Activated CD8-positive, alpha-beta memory T cell treated with anti-CD3 and anti-CD28 coated beads for 36 hours (primary cell): ENCODE data around the gene USF2. TPM values are rescaled to one million over a fixed set of nuclear protein-coding genes. Genes with fewer than 3 reads are reported as not detected.
"Not testable (repeated sequence)": the region's sequence is repeated elsewhere in the genome, so short reads cannot be mapped to it uniquely, and the experiment has no call there.

Experiments used
- CTCF ChIA-PET: fragments of 350-600 bp; sonication (Branson Sonifier 250); formaldehyde crosslinking; loops from one replicate; lab custom pipeline; 2021; ENCODE audit warnings: antibody characterized with exemption; lab: Charles Lee
- POLR2A ChIA-PET: fragments of 350-600 bp; sonication (Branson Sonifier 250); formaldehyde crosslinking; loops from one replicate; lab custom pipeline; 2021; ENCODE audit warnings: antibody characterized with exemption; lab: Charles Lee
- total RNA-seq, 2 experiments: library from RNA; stranded (reverse); gene quantifications; one replicate each; pipeline ENCODE4 v1.2.3, GENCODE V29; 2021

Gene USF2
- total RNA-seq, 2 experiments from 2014 or later: 106 to 112 TPM

DNA sequence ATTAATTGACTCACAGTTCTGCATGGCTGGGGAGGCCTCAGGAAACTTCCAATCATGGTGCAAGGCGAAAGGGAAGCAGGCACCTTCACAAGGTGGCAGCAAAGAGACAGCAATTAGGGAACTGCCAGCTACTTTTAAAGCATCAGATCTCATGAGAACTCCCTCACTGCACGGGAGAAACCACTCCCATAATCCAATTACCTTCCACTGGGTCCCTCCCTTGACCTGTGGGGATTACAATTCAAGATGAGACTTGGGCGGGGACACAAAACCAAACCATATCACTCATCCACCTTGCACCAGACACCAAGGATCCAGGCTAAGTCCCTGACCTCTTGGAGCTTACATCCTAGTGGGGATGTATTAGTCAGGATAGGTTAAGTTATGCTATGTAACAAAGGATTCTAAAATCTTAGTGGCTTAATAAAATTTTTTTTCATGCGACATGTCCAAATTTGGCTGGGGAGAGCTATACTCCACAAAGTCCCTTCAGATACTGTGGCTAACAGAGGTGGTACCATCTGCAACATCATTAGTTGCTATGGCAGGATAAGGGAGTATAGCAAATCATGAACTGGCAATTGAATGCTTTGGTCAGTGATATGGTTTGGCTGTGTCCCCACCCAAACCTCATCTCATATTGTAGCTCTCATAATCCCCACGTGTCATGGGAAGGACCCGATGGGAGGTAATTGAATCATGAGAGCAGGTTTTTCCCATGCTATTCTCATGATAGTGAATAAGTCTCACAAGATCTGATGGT is 31.9 kb upstream of the USF2 start:
- ChIA-PET CTCF (interaction anchor here (1.4 kb wide), 1 partner anchor 22 kb away, joined by 3 read pairs; no protein-coding TSS in a partner anchor), POLR2A (interaction anchor here (0.5 kb wide), 1 partner anchor 25 kb away, joined by 4 read pairs; no protein-coding TSS in a partner anchor)

DNA sequence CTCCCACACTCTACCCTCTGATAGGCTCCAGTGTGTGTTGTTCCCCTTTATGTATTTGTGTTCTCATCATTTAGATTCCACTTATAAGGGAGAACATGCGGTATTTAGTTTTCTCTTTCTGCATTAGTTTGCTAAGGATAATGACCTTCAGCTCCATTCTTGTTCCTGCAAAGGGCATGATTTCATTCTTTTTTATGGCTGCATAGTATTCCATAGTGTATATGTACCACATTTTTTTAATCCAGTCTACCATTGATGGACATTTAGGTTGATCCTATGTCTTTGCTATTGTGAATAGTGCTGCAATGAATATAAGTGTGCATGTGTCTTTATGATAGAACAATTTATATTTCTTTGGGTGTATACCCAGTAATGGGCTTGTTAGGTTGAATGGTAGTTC is 29.2 kb upstream of the USF2 start:
- POLR2A ChIA-PET: interaction anchor here (0.5 to 0.9 kb wide), 2 partner anchors 26 to 96 kb away, joined by 3 read pairs; partner anchors contain the start of gene FXYD7
- CTCF ChIA-PET: not testable (repeated sequence)

DNA sequence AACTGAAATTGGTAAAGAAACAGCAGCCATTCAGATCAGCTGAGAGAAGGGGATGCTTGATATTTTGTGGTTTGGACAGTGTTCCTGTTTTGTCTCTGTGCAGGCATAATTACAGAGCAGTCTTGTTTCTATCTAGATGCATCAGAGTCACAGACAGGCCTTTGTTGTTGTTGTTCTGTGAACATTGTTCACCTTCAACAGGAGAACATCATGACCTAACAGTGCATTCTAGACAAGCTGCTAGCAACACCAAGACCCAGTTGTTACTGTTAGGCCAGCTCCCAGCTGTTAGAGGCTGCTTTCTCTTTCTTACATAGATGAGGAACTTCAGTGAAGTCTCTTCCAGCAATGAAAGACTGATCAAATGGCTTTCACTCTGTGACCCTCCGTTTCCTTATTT is 28.4 kb upstream of the USF2 start:
- ChIA-PET CTCF (no interaction called here), POLR2A (interaction anchor here (0.9 kb wide), 1 partner anchor 26 kb away, joined by 3 read pairs; no protein-coding TSS in a partner anchor)

DNA sequence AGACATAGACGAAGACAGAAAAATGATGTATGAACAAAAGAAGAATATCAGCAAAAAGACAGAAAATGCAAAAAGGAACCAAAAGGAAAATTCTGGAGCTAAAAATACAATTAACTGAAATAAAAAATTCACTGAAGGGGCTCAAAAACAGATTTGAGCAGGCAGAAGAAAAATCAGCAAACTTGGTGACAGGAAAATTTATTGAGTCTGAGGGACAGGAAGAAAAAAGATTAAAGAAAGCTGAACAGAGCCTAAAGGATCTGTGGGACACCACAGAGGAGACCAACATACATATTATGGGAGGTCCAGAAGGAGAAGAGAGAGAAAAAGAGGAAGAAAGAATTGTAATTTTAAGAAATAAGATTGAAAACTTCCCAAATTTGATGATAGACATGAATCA is 27.3 kb upstream of the USF2 start:
- ChIA-PET POLR2A (no interaction called here), CTCF (no interaction called here)

DNA sequence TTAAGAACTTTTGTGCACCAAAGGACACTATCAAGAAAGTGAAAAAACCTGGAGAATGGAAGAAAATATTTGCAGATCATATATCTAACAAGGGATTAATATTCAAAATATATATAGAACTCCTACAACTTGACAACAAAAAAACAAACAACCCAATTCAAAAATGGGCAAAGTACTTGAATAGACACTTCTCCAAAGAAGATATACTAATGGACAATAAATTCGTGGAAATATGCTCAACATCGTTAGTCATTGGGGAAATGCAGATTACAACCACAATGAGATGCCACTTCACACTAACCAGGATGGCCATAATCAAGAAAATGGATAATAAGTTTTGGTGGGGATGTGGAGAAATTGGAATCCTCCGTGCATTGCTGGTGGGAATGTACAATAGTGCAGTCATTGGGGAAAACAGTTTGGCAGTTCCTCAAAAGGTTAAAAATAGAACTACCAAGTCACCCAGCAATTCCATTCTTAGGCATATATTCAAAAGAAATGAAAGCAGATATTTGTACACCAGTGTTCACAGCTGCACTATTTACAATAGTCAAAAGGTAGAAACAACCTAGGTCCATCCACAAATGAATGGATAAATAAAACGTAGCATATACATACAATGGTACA is 22.2 kb upstream of the USF2 start:
- POLR2A ChIA-PET: no interaction called here
- CTCF ChIA-PET: no interaction called here

DNA sequence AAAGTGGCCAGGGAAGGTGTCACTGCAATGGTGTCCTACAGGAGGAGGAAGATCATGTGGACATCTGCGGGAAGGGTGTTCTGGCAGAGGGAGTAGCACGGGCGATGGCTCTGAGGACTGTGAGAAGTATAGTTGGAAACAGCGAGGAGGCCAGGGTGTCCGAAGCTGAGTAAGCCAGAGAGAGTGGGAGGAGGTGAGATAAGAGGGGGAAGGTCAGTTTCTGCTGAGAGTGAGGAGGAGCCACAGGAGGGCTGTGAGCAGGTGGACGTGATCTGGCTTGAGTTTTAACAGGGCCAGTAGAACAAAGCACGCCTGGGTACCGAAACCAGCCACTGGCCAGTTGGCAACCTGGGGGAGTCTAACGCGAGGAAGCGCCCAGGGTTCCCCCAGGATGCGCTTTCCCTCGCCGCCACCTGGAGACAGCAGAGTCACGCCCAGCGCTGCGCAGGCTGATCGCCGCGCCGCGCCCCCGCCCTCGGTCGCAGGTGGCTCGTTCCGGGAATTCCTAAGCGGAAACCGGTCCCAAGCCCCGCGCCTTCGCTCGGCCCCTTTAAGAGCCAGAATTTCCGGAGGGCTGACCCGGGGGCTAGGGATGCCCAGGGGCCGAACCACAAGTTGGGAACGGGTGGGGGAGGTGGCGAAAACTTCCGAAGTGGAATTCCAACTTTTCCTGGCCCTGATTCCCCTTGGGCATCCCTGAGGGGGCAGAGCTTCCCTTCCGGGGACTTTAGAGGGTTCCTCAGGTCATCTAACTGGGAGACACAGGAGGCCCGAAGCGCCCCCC is 21.0 kb upstream of the USF2 start:
- POLR2A ChIA-PET: interaction anchor here (0.6 kb wide), 1 partner anchor 20 kb away, joined by 3 read pairs; no protein-coding TSS in a partner anchor
- CTCF ChIA-PET: interaction anchor here (0.7 kb wide), 1 partner anchor 55 kb away, joined by 3 read pairs; no protein-coding TSS in a partner anchor

DNA sequence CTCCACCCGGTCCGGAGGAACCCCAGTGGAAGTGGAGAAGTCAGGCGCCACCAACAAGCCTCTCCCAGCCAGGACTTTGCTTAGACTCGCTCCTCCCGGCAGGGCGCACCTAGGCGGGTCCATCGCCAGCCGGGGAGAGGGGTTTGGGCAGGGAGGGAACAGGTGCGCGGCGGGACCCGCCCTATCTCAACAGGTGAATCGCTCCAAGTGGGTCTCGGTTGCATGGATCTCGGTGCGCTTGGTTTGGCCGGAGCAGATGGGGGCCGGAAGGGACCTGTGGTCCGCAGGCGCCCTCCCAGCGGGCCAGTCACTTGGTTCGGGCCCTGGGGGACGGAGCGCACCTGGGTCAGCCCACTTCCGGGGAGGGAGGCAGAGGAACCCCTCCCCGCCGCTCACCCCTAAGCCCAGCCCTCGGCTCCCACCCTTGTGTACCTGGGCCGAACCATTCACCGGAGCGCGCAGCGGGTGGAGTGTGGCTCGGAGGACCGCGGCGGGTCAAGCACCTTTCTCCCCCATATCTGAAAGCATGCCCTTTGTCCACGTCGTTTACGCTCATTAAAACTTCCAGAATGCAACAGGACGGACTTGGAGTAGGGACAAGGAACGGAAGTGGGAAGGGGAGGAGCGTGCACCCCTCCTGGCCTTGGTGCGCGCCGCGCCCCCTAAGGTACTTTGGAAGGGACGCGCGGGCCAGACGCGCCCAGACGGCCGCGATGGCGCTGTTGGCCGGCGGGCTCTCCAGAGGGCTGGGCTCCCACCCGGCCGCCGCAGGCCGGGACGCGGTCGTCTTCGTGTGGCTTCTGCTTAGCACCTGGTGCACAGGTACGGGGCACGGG is 20.2 kb upstream of the USF2 start, which contains the start of gene LSR:
Gene LSR (plus strand): TSS at position 693 of the 836 bp plus-strand sequence. CDS start 21 bp downstream, at position 714.
- CTCF ChIA-PET: interaction anchor here (0.7 kb wide), 1 partner anchor 54 kb away, joined by 3 read pairs; no protein-coding TSS in a partner anchor
- POLR2A ChIA-PET: interaction anchor here (0.6 kb wide), 1 partner anchor 19 kb away, joined by 3 read pairs; no protein-coding TSS in a partner anchor

DNA sequence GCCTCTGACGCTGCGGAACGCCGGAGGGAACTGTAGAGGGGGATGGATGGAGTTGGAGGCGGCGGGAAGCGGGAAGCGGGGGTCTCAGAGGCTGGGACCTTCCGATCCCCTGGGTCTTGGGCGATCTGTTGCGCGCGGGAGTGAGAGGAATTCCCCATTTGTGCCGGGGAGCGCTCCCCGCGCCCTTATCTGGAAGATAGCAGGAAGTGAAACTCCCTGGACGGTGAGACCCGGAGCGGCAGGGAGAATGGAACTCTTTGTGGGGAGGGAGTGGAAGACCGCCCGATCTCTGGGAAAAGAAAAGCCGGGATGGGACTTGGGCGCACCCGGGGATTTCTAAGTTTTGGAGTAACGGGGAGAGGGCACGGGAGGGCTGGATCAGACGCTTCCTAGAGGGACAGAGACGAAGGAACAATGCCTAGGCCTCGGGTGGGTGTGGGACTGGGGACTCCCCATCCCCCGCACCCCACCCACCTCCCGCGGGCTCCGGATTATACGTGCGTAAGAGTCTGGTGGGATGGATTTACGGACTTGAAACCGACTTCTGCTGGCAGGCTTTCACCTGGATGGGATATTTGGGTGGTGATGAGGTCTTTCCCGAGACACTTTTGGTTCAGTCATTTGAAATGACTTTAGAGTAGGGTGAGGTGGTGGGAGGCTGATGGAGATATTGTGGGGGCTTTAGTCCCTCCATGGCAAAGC is 19.5 kb upstream of the USF2 start:
- ChIA-PET POLR2A (no interaction called here), CTCF (no interaction called here)

DNA sequence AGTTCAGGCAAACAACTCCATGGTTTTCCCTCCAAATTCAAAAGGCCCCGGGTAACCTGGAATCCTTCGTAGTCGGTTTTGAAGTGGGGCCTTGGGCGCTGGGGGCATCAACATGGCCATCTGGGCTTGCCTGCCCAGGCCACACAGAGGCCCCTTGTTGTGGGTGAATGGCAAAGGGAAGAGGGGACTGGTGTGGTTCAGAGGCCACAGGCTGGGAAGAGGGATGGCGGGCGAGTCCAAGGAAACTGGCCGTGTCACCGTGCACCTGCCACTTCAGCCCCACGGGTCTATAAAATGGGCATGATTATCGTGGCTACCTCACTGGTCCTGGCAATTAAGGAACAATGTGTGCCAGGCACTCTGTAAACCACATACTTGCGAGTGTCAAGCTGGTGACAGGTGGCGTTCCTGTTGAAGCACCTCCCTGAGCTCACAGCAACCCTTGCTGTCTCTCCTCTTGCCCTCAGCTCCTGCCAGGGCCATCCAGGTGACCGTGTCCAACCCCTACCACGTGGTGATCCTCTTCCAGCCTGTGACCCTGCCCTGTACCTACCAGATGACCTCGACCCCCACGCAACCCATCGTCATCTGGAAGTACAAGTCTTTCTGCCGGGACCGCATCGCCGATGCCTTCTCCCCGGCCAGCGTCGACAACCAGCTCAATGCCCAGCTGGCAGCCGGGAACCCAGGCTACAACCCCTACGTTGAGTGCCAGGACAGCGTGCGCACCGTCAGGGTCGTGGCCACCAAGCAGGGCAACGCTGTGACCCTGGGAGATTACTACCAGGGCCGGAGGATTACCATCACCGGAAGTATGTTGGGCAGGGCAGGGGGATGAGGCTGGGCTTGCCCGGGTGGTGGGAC is 18.7 kb upstream of the USF2 start:
- ChIA-PET CTCF (no interaction called here), POLR2A (interaction anchor here (0.5 kb wide), 1 partner anchor 254 kb away, joined by 6 read pairs; no protein-coding TSS in a partner anchor)

DNA sequence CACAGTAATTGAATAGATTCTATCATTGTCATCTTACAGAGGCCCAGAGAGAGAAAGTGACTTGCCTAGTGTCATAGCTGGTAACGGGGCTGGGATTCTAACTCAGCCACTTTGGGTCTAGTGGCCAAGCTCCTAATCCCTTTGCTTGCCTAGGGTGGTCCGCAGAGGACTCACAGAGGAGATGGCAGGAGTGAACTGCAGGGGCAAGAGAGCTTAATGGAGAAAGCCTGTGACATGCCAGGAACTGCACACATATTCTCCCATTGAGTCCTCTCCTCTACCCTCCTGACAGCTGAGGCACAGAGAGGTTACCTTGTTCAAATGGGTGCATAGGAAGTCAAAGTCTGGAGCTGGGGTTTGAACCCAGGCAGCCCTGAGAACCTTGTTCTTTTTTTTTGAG is 17.3 kb upstream of the USF2 start:
- ChIA-PET CTCF (no interaction called here), POLR2A (no interaction called here)

DNA sequence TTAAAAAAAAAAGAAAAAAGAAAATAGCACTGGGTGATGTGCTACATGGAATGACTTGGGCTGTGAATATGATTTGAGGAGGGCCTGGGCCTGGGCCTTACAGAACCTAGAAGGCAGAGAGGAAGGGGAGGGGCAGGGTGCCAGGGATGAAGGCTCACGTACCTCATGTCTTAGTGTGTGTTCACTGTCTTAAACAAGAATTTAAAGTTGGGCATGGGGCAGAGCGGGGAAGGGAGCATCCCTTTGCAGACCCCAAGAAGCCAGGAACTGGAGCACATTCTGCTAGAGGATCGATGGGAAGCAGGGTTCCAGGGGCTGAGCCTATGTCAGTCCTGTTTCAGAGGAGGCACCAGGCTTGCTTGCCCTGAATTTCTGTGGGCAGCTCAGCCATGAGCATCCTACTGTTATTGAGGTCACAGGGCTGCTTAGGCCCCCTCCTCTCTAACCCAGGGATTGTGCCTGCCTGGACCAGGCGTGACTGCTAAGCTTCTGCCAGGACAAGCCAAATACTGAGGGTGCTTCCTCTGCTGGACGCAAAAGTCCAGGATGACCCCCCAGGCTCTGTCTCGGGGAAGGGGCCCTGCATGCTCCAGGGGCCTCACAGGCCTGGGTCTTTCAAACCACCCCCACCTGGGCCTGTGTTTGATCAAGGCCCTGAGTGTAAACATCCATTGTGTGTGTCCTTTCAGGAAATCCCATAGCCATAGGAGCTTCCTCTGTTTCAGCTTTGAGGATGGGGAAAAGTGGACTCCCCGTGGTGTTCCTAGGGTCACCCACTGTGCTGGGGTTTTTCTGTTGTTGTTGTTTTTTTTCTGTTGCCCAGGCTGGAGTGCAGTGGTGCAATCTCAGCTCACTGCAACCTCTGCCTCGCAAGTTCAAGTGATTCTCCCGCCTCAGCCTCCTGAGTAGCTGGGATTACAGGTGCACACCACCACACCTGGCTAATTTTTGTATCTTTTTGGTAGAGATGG is 15.2 kb upstream of the USF2 start:
- ChIA-PET POLR2A (no interaction called here), CTCF (no interaction called here)

DNA sequence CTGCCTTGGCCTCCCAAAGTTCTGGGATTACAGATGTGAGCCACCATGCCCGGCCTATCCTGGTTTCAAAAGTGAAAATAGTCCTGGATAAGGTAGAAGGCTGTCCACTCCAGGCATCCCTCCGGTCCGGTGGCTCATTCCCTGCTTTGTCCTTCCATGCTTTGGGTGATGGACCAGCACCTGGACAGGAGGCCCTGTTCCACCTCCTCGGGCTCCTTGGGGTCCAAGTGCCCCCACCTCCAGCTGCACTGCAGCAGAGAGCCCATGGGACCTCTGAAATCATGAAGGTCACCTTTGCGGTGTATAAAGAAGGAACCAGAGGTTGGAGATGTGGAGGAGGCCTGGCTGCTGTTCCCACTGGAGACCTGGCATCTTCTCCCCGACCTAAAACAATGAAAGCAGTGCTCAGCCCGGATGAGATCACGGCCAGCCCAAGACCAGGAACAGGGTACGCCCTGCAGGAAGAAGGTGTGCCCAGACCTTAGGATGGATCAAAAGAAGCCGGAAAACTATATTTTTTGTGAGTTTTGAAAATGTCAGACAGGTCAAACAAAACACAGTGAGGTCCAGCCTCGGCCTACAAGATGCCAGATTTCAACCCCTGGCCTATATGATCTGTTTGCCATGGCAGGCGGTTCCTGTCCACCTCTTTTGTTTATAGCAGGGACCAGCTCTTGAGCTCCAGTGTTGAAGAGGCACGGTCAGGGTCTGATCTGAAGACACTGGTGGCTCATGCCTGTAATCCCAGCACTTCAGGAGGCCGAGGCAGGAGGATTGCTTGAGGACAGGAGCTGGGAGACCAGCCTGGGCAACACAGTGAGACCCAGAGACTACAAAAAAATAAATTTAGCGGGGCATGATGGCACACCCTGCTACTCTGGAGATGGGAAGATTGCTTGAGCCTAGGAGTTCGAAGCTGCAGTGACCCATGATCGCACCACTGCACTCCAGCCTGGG is 14.1 kb upstream of the USF2 start:
- POLR2A ChIA-PET: no interaction called here
- CTCF ChIA-PET: interaction anchor here (1.5 kb wide), 1 partner anchor 113 kb away, joined by 3 read pairs; no protein-coding TSS in a partner anchor

DNA sequence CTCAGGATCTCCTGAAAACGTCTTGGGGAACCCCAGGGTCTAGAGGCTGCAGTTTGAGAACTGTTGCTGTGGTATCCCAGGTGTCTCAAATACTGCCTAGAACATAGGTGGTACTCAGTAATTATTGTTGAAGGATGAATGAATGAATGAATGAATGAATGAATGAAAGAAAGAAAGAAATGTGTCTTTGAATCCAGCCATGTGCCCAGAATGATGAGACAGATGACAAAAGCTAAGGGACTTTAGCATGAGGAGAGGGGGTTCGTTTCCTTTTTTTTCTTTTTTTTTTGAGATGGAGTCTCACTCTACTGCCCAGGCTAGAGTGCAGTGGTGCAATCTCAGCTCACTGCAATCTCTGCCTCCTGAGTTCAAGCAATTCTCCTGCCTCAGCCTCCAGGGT is 12.2 kb upstream of the USF2 start:
- ChIA-PET CTCF (no interaction called here), POLR2A (no interaction called here)

DNA sequence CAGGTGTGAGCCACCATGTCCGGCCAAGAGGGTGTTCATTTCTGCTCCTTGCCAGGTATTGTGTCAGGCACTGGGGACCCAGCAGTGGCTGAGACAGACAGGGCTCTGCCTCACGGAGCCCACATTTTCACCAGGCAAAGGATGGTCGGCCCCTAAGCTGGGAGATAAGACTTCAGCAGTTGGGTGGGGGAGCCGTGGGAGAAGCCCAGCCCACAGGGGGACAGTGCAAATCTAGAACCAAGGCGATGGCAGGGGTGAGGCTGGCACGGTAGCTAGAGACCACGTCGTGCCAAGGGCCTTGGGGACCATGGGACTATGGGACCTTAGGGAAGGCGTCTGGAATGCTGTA is 11.7 kb upstream of the USF2 start:
- CTCF ChIA-PET: no interaction called here
- POLR2A ChIA-PET: no interaction called here

DNA sequence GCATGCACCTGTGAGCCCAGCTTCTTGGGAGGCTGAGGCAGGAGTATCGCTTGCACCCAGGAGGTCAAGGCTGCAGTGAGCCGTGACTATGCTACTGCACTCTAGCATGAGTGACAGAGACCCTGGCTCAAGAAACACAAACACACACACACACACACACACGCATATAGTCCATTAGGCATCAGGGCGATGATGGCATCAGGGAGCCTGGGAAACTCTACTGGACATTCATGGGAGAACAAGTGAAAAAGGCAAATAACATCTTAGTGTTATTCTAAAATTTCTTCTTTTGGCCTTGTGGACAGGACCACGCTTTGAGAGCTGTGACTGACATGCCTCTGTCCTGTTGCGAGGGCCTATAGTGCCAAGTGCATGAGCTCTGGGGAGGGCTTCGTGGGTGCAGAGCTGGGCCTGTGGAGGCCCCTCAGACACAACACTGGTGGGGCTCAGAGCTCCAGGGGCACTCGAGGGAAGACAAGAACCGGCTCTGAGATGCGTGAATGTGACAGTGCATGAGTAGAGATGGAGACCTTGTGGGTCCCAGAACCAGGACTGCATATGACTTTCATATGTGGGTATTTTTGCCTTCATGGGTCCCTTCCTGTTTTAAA is 8.0 kb upstream of the USF2 start:
- CTCF ChIA-PET: no interaction called here
- POLR2A ChIA-PET: interaction anchor here (0.6 kb wide), 1 partner anchor 273 kb away, joined by 3 read pairs; no protein-coding TSS in a partner anchor
